NAMALWA (cell line): ENCODE results near the gene BIN2.

ENCODE experiments used
- DNase-seq: peaks from one replicate; pipeline ENCODE4 v3.0.0-alpha.2; 2015; ENCODE audit warnings: low spot score

BIN2 gene

GRCh38 chr12:51254536-51254935 lies 69.4 kb downstream of the BIN2 start:
- no peak for DNase-seq

GRCh38 chr12:51253276-51253675 lies 70.7 kb downstream of the BIN2 start:
- no peak for DNase-seq

- DNase-seq = no peak
These were observed 76.3 kb downstream of the BIN2 start for GRCh38 chr12:51247523-51248206.

- DNase-seq = no peak
These were observed 77.6 kb downstream of the BIN2 start for GRCh38 chr12:51246254-51246853.

GRCh38 chr12:51245476-51246253 lies 78.3 kb downstream of the BIN2 start:
- no peak for DNase-seq

GRCh38 chr12:51244269-51244668 lies 79.7 kb downstream of the BIN2 start:
- DNase-seq = no peak

GRCh38 chr12:51242876-51243275 lies 81.1 kb downstream of the BIN2 start:
- DNase-seq = no peak

- DNase-seq = no peak
These were observed 81.9 kb downstream of the BIN2 start for GRCh38 chr12:51242120-51242519.

- no peak for DNase-seq
These were observed 83.0 kb downstream of the BIN2 start for GRCh38 chr12:51240971-51241370.

GRCh38 chr12:51238510-51239334 lies 85.3 kb downstream of the BIN2 start, which contains the start of gene DAZAP2:
DAZAP2 (plus strand) TSS chr12:51238826; CDS start chr12:51238908, 82 bp downstream.
- peak; percentile 96 for DNase-seq

GRCh38 chr12:51238037-51238509 lies 85.9 kb downstream of the BIN2 start:
- DNase-seq = no peak

- DNase-seq = no peak
These were observed 89.4 kb downstream of the BIN2 start for GRCh38 chr12:51234530-51234929.

GRCh38 chr12:51232642-51233041 lies 91.3 kb downstream of the BIN2 start:
- DNase-seq = no peak
